A673 (cell line): ENCODE results near the gene CXADR.

Experiments used
- CTCF ChIP-seq: fragments of 300-800, 200-600 bp; sonication (generic); conservative IDR thresholded peaks from 2 replicates; pipeline ENCODE4 v1.5.1; 2017; ENCODE audit warnings: low read depth, mild to moderate bottlenecking, antibody characterized with exemption, low read length, moderate library complexity, mixed read lengths
- EZH2 ChIP-seq: fragments of 200-600 bp; sonication (generic); IDR thresholded peaks from 2 replicates; pipeline ENCODE4 v1.6.1; 2017; ENCODE audit warnings: borderline replicate concordance, low read depth, mild to moderate bottlenecking, mixed read lengths, antibody characterized with exemption, low read length; ENCODE audit not compliant: poor library complexity, severe bottlenecking

- TF ChIP-seq CTCF = no peak
- TF ChIP-seq EZH2 = no peak
Observed at GRCh38 chr21:17578876-17579275, 66.0 kb downstream of the CXADR start.
